Left lung (tissue), 8 donors: ENCODE measurements around the gene GGA3. TPM values are rescaled to one million over a fixed set of nuclear protein-coding genes. Genes with fewer than 3 reads are reported as not detected.

Experiments used
- polyA plus RNA-seq, 6 donors: library from polyadenylated mRNA; unstranded; fragments of 120-200 nt; gene quantifications; one replicate each; pipeline ENCODE4 v1.2.1, GENCODE V29; 2013; ENCODE audit not compliant: insufficient read length in 6 of 6
- total RNA-seq, 2 donors: library from RNA; stranded (reverse); fragmentation: NEBNext Ultra II Directional; extraction: Animal tissue kit (Norgen Biotek cat#: 25700); gene quantifications; one replicate each; pipeline ENCODE4 v1.2.1, GENCODE V29; 2021
- donor health status: DM: no; HTN: yes; CAD: no.
- donor health status: DM: no; HTN: no; CAD: no.

The GGA3 gene
- total and polyA plus RNA-seq, 8 donors = 41.2 to 54.7 (median 45.1) TPM

Other genes starting within 250 kb of the GGA3 start
- gene MRPL58, start 248.9 kb downstream of the GGA3 start, total RNA-seq = 10 to 100 TPM; 25.7 to 32.8 TPM
- gene MRPL58, start 248.9 kb downstream of the GGA3 start, polyA plus RNA-seq = 10 to 100 TPM; 18.8 to 25.1 (median 21.0) TPM
- gene ATP5PD, start 214.6 kb downstream of the GGA3 start, total RNA-seq = 100 to 1,000 TPM; 203 to 215 TPM
- 100 to 1,000 TPM; 199 to 237 (median 213) TPM for gene ATP5PD, start 214.6 kb downstream of the GGA3 start, polyA plus RNA-seq
- gene KCTD2, start 214.4 kb downstream of the GGA3 start, total RNA-seq = 10 to 100 TPM; 20.6 to 20.8 TPM
- 10 to 100 TPM; 25.0 to 32.0 (median 27.2) TPM for gene KCTD2, start 214.4 kb downstream of the GGA3 start, polyA plus RNA-seq
- 10 to 100 TPM; 36.8 to 45.1 TPM for gene SLC16A5, start 173.7 kb downstream of the GGA3 start, total RNA-seq
- gene SLC16A5, start 173.7 kb downstream of the GGA3 start, polyA plus RNA-seq = 10 to 100 TPM; 18.5 to 26.8 (median 23.0) TPM
- gene ARMC7, start 151.6 kb downstream of the GGA3 start, total RNA-seq = 10 to 100 TPM; 18.3 to 19.3 TPM
- gene ARMC7, start 151.6 kb downstream of the GGA3 start, polyA plus RNA-seq = 10 to 100 TPM; 13.2 to 15.5 (median 14.8) TPM
- 10 to 100 TPM; 26.0 to 39.9 TPM for gene NT5C, start 129.9 kb downstream of the GGA3 start, total RNA-seq
- gene NT5C, start 129.9 kb downstream of the GGA3 start, polyA plus RNA-seq = 10 to 100 TPM; 37.6 to 56.2 (median 45.9) TPM
- gene JPT1, start 107.1 kb downstream of the GGA3 start, total RNA-seq = 10 to 100 TPM; 65.0 to 97.8 TPM
- gene JPT1, start 107.1 kb downstream of the GGA3 start, polyA plus RNA-seq = 100 to 1,000 TPM in 1 of 6 donors, 10 to 100 TPM in 5; 71.4 to 115 (median 87.9) TPM
- gene SUMO2, start 78.6 kb downstream of the GGA3 start, total RNA-seq = 100 to 1,000 TPM; 321 to 344 TPM
- gene SUMO2, start 78.6 kb downstream of the GGA3 start, polyA plus RNA-seq = 100 to 1,000 TPM; 607 to 735 (median 686) TPM
- gene NUP85, start 55.9 kb downstream of the GGA3 start, total RNA-seq = 10 to 100 TPM; 53.3 to 72.1 TPM
- gene NUP85, start 55.9 kb downstream of the GGA3 start, polyA plus RNA-seq = 100 to 1,000 TPM in 1 of 6 donors, 10 to 100 TPM in 5; 73.3 to 101 (median 79.7) TPM
- gene MRPS7, start 273 bp upstream of the GGA3 start, total RNA-seq = 10 to 100 TPM; 41.0 to 41.6 TPM
- gene MRPS7, start 273 bp upstream of the GGA3 start, polyA plus RNA-seq = 10 to 100 TPM; 55.8 to 70.4 (median 58.7) TPM
- gene MIF4GD, start 9.6 kb upstream of the GGA3 start, total RNA-seq = 10 to 100 TPM; 22.6 to 25.4 TPM
- 10 to 100 TPM; 12.7 to 17.2 (median 14.7) TPM for gene MIF4GD, start 9.6 kb upstream of the GGA3 start, polyA plus RNA-seq
- gene SLC25A19, start 27.8 kb upstream of the GGA3 start, total RNA-seq = 10 to 100 TPM; 17.7 to 29.7 TPM
- gene SLC25A19, start 27.8 kb upstream of the GGA3 start, polyA plus RNA-seq = 1 to 10 TPM; 5.9 to 8.1 (median 6.9) TPM
- gene GRB2, start 144.1 kb upstream of the GGA3 start, total RNA-seq = 100 to 1,000 TPM; 110 to 214 TPM
- 10 to 100 TPM; 81.8 to 98.2 (median 83.1) TPM for gene GRB2, start 144.1 kb upstream of the GGA3 start, polyA plus RNA-seq
- gene TMEM94, start 195.0 kb upstream of the GGA3 start, total RNA-seq = 10 to 100 TPM; 68.4 to 74.3 TPM
- 10 to 100 TPM; 68.5 to 91.7 (median 83.1) TPM for gene TMEM94, start 195.0 kb upstream of the GGA3 start, polyA plus RNA-seq